Keratinocyte (primary cell): ENCODE measurements around the gene RGPD8. TPM values are rescaled to one million over a fixed set of nuclear protein-coding genes. Genes with fewer than 3 reads are reported as not detected.

Experiments
- DNase-seq: peaks from one replicate; pipeline ENCODE4 v3.0.0-alpha.2; 2011; ENCODE audit warnings: low read depth, missing footprints, low spot score
- FAIRE-seq: peaks from 2 replicates; lab custom pipeline; 2011; peaks lifted over from hg19 to GRCh38; lab: Jason Lieb, UNC
- H2AFZ ChIP-seq: 2 replicates; pipeline ENCODE4 v1.6.0; 2012; ENCODE audit warnings: low read length, control low read depth, inconsistent platforms; ENCODE audit not compliant: control insufficient read depth
- H3K27ac ChIP-seq: 2 replicates; pipeline ENCODE4 v1.5.1; 2011; ENCODE audit warnings: low read length; ENCODE audit not compliant: control insufficient read depth, insufficient read depth
- H3K27me3 ChIP-seq: 3 replicates; pipeline ENCODE4 v1.6.0; 2011; ENCODE audit warnings: low read length; ENCODE audit not compliant: control insufficient read depth, insufficient read depth; ENCODE audit errors: extremely low read depth
- H3K36me3 ChIP-seq, 2 experiments: 2 replicates in 1 of 2; 3 replicates in 1 of 2; pipeline ENCODE4 v1.5.1; 2011; ENCODE audit warnings: low read length in 2 of 2, mild to moderate bottlenecking in 1 of 2; ENCODE audit not compliant: control insufficient read depth in 2 of 2, insufficient read depth in 2 of 2; ENCODE audit errors: extremely low read depth in 1 of 2
- H3K4me1 ChIP-seq: 3 replicates; pipeline ENCODE4 v1.5.1; 2011; ENCODE audit warnings: low read length; ENCODE audit not compliant: control insufficient read depth, insufficient read depth; ENCODE audit errors: extremely low read depth
- H3K4me2 ChIP-seq: 3 replicates; pipeline ENCODE4 v1.6.0; 2011; ENCODE audit warnings: low read depth, low read length; ENCODE audit not compliant: control insufficient read depth, insufficient read depth; ENCODE audit errors: extremely low read depth
- H3K4me3 ChIP-seq, 3 experiments: fragments of 200-600 bp in 1 of 3; sonication (generic) in 1 of 3; 2 replicates in 2 of 3; 3 replicates in 1 of 3; pipeline ENCODE4 v1.5.1; 2011 to 2016; ENCODE audit warnings: low read length in 3 of 3, mild to moderate bottlenecking in 3 of 3, control low read depth in 2 of 3, inconsistent platforms in 1 of 3, low read depth in 1 of 3, mixed read lengths in 1 of 3, mixed run types in 1 of 3, moderate library complexity in 1 of 3; ENCODE audit not compliant: control insufficient read depth in 2 of 3, insufficient read depth in 2 of 3; ENCODE audit errors: extremely low read depth in 1 of 3
- H3K79me2 ChIP-seq: 2 replicates; pipeline ENCODE4 v1.6.0; 2012; ENCODE audit warnings: low read length; ENCODE audit not compliant: control insufficient read depth, insufficient read depth
- H3K9ac ChIP-seq: 3 replicates; pipeline ENCODE4 v1.6.0; 2011; ENCODE audit warnings: low read length; ENCODE audit not compliant: control insufficient read depth, insufficient read depth; ENCODE audit errors: extremely low read depth
- H3K9me1 ChIP-seq: 3 replicates; pipeline ENCODE4 v1.6.0; 2011; ENCODE audit warnings: low read length; ENCODE audit not compliant: control insufficient read depth, insufficient read depth; ENCODE audit errors: extremely low read depth
- H3K9me3 ChIP-seq: 2 replicates; pipeline ENCODE4 v1.5.1; 2012; ENCODE audit warnings: low read depth, low read length; ENCODE audit not compliant: control insufficient read depth
- H4K20me1 ChIP-seq: 3 replicates; pipeline ENCODE4 v1.6.0; 2011; ENCODE audit warnings: low read length; ENCODE audit not compliant: control insufficient read depth, insufficient read depth; ENCODE audit errors: extremely low read depth
- CTCF ChIP-seq, 3 experiments: IDR thresholded peaks in 1 of 3; conservative IDR thresholded peaks in 1 of 3; optimal IDR thresholded peaks in 1 of 3; 2 replicates in 2 of 3; 3 replicates in 1 of 3; pipeline versions ENCODE3 to v1.5.1; 2011; ENCODE audit warnings: low read length in 3 of 3, mild to moderate bottlenecking in 3 of 3, moderate library complexity in 2 of 3, control low read depth in 1 of 3, inconsistent platforms in 1 of 3; ENCODE audit not compliant: insufficient read depth in 2 of 3; ENCODE audit errors: extremely low read depth in 1 of 3
- EZH2 ChIP-seq: IDR thresholded peaks from one replicate; pipeline ENCODE4 v1.6.1; 2012; ENCODE audit warnings: inconsistent platforms, mild to moderate bottlenecking, low read length, moderate library complexity
- dilution Hi-C: fragments of 300-500 bp; cut with MboI; formaldehyde crosslinking; loops from one replicate; pipeline ENCODE4 v1.7.0; 2020; ENCODE audit warnings: low sequenced_read_pairs; ENCODE audit not compliant: extremely low pct_ligation_motif_present
- polyA plus RNA-seq, 5 experiments: library from polyadenylated mRNA; depleted of rRNA in 3 of 5; stranded (reverse) in 3 of 5; stranded (forward) in 1 of 5; unstranded in 1 of 5; fragments of >200 nt; gene quantifications; 1 replicate in 1 of 5; 2 replicates in 3 of 5; 3 replicates in 1 of 5; pipeline versions ENCODE4 v1.2.1 to v1.2.3, GENCODE V29; 2011 to 2012; ENCODE audit warnings: missing spikeins in 2 of 5, low read depth in 1 of 5, low replicate concordance in 1 of 5

RGPD8 gene
- polyA plus RNA-seq, 1 donor (not counting 4 experiments of a cell fraction or from before 2014, with no cell fraction given): 2.4 TPM

GRCh38 chr2:112340475-112341267, 92.8 kb downstream of the RGPD8 start:
- Histone ChIP-seq H3K9ac (no peak overlapping the region), H4K20me1 (no peaks in the 10 kb centered on the region), H3K36me3 (no peaks in the 10 kb centered on the region), H3K4me1 (peaks cover 13% of the 10 kb centered on the region), H3K79me2 (no peaks in the 10 kb centered on the region), H3K27me3 (no peaks in the 10 kb centered on the region), H2AFZ (peak overlapping the region; percentile 69), H3K9me1 (no peaks in the 10 kb centered on the region), H3K4me2 (peak overlapping the region; percentile 47), H3K4me3 (peak overlapping the region in 1 of 3 experiments; percentile 22), H3K9me3 (no peaks in the 10 kb centered on the region), H3K27ac (no peak overlapping the region)
- TF ChIP-seq EZH2: no peak
- TF ChIP-seq CTCF (optimal IDR thresholded peaks at IDR 0.05 in 1 of 3, IDR thresholded peaks at IDR 0.05 in 1 of 3, conservative IDR thresholded peaks at IDR 0.05 in 1 of 3; ENCODE audit: extremely low read depth in 1 of 3, insufficient read depth in 2 of 3, low read length in 3 of 3): no peak
- peak; percentile 97 for FAIRE-seq
- dilution Hi-C loops: no loop called here
- DNase-seq: no peak

DNA sequence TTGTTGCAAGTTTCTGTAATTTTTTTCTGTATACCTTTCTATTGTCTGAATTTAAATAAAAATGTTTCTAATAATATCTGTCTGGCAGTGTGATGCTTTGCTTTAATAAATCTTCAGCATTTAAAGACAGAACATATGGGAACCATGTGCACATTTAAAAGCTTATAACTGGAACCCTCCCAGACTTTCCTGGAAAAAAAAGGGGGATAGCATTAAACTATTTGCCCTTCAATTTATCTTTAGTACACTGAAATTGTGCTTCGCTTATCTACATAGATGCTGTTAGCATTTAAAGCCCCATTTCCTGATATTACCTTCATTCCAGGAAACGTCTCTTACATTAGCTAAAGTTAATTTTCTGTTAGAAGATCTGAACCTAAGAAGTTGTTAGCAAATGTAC, 93.5 kb downstream of the RGPD8 start:
- no peak for FAIRE-seq
- no peaks in the 10 kb centered on the region for H3K9me1 ChIP-seq
- peak overlapping the region in 1 of 3 experiments; percentile 22 for H3K4me3 ChIP-seq
- no peaks in the 10 kb centered on the region for H3K79me2 ChIP-seq
- H3K9me3 ChIP-seq: no peaks in the 10 kb centered on the region
- H3K4me2 ChIP-seq: peak overlapping the region; percentile 47
- dilution Hi-C loops: no loop called here
- no peak overlapping the region for H3K9ac ChIP-seq
- no peaks in the 10 kb centered on the region for H3K36me3 ChIP-seq
- peaks cover 13% of the 10 kb centered on the region for H3K4me1 ChIP-seq
- H3K27me3 ChIP-seq: no peaks in the 10 kb centered on the region
- DNase-seq: no peak
- H4K20me1 ChIP-seq: no peaks in the 10 kb centered on the region
- peak overlapping the region; percentile 69 for H2AFZ ChIP-seq
- TF ChIP-seq CTCF (optimal IDR thresholded peaks at IDR 0.05 in 1 of 3, IDR thresholded peaks at IDR 0.05 in 1 of 3, conservative IDR thresholded peaks at IDR 0.05 in 1 of 3; ENCODE audit: extremely low read depth in 1 of 3, insufficient read depth in 2 of 3, low read length in 3 of 3): no peak
- no peak overlapping the region for H3K27ac ChIP-seq
